ENCODE data around the gene SMARCA4.

GRCh38 chr19:11078893-11079292, 118.1 kb downstream of the SMARCA4 start:
- no peak for TF ChIP-seq POLR2A (IDR thresholded peaks at IDR 0.05; ENCODE audit: low read length)
- no peak for TF ChIP-seq GATA1 (IDR thresholded peaks at IDR 0.05; ENCODE audit: low read depth, low read length)
